ENCODE measurements around the gene KIT.

The KIT gene

DNA sequence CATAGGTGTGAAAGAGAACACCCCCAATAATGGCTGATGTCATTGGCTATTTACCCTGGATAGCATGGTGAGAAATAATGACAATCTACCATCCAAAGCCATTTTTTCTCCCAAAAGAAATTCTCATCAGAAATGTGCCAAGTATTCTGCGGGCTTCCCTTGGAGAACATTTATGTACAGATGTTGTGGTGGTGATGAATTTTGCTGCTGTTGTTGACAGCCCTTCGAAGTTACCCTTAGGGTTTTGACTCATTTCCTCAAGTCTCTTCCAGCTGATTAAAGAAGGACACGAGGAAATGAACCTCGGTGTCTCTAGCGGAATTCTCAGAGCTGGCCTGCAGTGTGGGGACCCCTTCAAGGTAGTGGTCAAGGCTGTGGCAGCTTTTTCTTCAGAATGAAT, 3.4 kb downstream of the KIT start:
- DNase-seq: no peak

DNA sequence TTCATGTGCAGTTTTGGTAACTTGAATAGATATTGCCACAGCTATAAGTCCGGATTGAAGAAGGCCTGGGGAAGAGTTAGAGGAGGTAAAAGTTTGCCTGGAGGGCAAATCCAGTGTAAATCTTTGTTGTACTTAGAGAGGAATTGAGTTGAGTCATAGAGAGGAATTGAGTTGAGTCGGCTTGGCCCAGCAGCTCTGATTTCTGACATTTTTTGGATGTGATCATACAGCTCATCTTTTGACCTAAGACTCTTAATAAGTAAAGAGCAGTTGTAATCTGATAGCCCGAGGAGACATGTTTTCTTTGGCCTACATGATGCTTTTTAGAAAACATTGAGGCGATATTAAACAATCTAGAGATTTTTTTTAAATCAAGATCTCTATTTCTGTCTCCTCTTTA, 3.9 kb downstream of the KIT start:
- DNase-seq: no peak

DNA sequence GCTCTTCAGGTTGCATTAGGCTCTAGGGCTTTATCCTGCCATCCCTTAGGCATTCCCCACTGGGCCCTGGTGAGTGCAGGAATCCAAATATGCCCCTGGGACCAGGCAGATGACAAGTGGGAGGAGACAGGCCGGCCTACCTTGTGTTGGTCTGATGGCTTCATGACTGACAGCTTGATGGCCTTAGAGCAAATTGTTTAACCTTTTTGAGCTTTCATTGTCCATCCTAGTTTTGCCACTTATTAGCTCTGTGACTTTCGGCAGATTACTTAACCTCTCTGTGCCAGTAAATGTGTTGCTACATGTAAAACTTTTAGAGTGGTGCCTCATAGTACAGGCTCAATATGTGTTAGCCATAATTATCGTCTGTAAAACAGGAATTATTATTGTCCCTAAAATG, 4.4 kb downstream of the KIT start:
- DNase-seq: no peak

DNA sequence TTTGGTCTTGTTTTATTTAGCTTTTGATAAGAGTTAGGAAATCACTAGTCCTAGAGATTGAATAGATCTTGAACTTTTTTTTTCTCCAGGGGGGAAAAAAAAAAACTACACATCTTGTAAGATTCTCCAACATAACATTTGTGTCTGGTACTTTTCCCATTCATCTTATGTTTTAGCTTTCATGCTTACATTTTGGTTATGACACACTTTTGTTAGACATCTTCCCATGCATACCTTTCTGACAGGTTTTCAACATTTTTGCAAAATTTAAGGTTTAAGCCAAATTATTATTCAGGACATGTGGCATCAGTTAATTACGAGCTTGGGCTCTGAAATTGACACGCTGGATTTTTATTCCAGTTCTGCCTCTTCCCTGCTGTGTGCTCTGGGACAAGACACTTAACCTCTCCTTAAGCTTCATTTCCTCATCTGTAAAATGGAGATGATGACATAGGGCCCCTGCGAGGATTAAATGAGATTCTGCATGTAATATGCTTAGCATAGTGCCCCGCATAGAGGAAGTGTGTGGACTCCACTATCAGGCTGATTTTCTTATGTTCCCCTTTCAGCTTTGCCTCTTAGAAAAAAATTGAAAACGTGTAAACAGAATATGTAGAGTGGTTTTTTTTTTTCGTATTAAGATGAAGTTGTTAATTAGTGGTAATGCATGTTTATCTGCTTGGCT, 5.3 kb downstream of the KIT start:
- no peak for DNase-seq

DNA sequence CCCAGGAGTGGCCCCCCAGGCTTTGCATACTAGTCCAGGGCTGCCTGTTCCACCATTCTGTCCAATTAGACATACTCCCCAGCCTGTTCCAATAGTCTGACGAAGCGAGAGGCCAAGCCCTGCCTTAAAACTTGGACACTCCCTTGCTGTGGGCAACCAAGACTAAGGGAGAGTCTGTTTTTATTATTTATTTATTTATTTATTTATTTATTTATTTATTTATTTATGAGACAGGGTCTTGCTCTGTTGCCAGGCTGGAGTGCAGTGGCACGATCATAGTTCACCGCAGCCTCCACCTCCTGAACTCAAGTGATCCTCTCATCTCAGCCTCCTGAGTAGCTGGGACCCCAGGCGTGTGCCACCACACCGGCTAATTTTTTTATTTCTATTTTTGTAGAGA, 6.6 kb downstream of the KIT start:
- DNase-seq: no peak

DNA sequence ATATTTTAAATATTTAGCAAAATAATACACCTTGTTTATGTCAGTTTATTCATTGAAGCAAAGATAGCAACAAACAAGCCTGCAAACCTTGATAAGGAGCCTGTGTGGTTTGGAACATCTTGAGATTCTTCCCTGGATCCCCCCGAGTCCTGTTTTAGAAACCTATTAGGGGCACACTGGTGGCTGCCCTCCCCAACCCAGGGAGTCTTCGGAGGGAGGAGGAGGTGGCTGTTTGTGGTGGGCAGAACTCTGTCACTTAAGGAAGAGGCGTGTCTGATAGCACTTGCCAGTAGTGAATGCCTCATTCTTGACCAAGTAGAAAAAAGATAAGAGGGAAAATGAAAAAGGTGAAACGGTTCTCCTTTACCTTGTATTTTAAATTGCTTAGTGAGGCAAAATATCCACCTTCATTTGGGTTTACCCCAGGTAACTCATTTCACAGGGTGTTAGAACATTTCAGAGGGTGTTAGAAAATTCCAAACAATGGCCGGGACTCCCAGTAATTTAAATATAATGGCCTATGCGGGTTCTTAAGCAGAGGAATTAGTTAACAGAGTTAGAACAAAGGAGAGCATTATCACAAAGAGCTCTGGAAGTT, 10.4 kb downstream of the KIT start:
- DNase-seq: no peak

DNA sequence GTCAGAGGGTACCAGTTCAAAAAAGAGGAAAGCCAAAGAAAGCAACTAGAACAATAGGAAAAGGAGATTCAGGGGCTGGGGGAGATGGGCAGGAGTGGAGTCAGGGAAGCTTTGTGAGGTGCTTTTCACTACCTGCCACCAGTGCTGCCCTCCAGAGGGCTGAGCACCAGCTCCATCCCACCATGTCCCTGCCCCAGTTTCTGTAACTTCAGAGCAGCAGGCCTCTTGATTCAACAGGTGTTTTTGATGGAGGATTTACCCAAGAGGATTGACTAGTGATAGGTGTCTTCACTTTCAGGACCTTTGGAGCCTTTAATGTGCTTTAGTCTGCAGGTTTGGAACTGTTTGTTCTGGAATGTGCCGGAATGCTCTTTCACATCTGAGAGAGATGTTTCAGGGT, 12.1 kb downstream of the KIT start:
- no peak for DNase-seq

DNA sequence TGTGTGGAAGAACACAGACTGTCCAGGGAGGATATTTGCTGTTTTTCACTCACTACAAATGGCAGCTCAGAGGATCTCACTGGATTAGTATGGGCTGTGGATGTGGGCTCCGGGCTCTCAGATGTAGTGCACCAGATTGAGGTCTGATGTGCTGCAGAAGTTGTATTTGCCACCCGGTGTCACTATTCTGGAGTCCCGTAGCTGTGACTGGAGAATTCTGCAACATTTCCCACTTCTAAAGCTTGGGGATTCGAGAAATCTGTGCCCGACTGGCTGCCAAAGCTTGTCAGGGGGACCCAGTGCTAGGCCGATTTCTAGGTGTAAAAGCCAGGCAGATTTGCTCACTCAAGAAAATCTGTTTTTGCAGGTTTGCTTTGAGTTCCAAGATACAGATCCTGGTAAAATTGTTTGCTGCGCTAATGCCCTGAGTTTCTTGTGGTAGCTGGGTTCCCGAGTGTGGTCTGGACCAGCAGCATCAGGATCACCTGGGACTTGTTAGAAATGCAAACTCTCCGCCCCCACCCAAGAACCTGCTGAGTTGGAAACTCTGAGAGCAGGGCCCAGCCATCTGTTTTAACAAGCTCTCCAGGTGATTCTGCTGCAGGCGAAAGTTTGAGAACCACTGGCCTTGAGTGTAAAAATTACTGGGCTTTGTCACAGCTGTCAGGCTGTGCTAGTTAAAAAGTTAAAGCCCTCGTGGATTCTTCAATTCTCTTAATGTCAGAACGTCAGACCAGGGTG, 18.1 kb downstream of the KIT start:
- DNase-seq: peak in 1 of 2 experiments; percentile 1

DNA sequence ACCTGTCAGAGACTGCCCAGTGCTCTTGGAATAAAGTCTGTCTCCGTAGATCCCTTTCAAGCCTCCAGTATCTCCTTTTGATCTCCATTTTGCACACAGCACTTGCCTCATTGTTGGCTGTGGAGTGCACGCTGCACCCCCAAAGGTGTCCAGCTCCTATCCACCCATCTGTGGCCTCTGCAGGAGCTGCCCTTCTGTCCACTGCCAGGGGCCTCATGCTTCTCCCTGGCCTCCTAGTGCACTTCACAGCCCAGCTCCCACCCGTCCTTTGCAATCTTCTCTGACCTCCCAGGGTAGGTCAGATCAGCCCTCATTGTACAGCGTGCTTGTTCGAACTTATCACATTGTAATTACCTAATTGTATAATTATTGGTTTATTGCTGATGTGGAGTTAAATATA, 18.9 kb downstream of the KIT start:
- DNase-seq: no peak

DNA sequence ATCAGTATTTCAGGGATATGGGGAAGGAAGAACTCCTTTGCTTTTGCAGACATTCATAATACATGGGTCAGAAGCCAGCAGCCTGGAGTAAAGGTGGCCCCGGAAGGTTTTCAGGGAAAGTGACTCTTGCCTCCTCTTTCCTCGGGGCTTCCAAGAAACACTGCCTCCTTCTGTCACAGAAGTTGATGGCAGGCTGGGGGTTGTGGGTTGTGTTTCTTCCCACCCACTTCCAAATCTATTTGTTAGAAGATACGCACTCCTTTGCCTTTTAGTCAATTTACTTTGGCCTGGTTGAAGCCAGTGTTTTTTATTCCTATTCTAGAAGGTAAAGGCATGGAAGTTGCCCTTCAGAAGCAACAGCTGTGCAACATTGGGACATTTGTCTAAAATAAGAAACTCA, 19.7 kb downstream of the KIT start:
- no peak for DNase-seq

DNA sequence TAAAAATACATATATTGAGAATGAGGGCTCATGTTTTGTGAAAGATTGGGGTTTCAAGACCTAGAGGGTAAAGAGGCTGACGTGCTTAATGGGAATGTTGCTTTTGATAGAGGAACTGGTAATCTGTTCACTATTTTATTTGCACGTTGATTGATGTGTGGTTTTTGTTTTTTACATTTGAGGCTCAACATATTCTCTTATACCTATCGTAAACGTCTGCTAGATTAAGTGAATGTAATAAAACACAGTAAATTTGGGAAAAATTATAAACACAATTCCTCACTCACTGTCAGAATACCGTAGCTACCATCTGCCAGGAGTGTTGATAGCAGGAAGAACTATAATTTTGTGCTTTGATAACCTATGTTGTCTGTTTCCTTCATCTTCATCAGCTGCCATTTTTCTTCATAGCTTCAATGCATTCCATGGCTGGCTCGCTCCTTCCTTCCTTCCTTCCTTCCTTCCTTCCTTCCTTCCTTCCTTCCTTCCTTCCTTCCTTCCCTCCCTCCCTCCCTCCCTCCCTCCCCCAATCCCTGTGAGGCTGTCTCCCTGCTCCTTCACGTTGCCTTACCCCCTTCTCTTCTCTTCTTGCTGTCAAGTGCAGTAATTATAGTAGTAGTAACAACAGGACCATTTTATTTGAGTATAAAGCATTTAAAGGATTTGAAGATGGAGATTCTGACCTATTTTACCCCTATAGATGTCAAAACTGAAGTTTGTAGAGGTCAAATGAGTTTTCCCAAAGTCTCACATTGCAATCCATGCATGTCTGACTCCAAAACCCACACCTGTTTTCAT, 20.3 kb downstream of the KIT start:
- no peak for DNase-seq

DNA sequence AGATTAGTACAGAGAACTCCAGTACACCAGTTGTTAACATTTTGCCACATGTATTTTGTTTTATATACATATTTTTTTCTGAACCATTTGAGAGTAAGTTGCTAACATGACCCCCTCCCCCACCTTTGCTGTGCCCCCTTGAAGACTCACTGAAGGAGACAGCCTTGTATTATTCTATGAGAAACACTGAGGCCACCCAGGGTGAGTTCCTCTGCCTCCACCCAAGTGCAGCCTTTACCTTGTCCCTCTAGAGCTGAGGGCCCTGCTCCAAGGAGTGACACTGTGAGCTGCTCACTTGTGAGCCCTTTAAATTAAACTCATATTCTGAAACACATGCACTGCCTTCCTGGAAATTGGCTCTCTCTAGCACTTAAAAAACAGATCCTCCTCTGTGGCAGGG, 21.1 kb downstream of the KIT start:
- no peak for DNase-seq

DNA sequence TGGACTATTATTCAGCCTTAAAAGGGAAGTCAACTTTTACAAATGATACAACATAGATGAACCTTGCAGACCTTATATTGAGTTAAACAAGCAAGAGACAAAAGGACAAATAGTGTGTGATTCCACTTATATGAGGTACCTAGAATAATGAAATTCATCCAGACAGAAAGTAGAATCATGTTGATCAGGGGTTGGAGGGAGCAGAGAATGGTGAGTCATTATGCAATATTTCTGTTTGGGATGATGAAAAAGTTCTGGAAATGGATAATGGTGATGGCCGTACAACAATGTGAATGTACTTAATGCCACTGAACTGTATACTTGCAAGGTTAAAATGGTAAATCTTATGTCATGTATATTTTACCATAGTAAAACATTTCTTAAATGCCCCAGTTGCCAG, 22.1 kb downstream of the KIT start:
- DNase-seq: no peak

DNA sequence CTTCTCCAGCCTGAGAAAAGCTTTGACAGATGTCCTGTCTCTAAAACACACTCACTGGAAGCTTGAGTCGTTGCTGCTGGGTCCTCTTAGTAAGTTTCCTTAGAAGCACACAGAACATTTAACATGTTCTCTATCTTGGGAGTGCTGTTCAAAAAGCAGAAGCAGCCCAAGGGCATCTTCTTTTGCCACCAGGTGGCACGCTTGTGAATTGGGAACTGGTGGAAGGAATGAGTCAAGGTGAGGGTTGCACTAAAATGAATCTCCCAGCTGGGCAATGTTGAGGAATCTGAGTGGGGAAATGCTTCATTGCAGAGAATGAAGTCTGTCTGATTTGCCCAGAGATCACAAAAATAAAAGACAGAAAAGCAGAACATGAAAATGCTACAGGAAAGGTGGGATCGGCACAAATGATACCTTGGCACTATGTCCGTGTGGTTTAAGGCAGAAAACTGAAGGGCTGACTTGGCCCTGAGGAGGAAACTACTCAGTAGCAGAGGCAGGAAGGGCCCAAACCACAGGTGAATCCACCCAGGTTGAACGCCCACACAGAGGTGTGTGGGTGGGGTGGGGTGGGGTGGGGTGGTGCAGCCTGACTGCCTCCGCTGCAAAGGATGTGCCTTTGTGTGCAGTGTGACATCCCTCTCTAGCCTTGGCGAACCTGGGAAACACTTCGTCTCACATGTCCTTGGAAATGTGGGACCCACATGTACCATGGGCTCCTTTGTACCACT, 26.0 kb downstream of the KIT start:
- DNase-seq: peak in 1 of 2 experiments; percentile 27

DNA sequence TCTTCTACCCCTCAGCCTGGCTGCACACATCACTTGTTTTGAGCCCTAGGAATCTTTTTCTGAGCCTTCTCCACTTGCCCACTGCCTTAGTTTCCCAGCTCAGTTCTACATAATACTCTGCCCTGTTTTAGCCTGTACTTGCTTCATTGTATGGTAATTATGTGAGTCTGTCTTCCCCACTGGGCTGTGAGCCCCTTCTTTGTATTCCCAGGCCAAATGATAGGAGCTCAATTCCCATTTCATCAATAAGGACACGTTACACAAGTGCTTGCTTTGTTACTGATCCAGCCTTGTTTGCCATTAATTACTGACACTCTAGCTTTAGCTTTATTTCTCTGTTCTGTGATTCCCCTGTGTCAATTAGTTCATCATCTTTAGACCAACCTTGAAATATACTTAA, 28.1 kb downstream of the KIT start:
- no peak for DNase-seq

DNA sequence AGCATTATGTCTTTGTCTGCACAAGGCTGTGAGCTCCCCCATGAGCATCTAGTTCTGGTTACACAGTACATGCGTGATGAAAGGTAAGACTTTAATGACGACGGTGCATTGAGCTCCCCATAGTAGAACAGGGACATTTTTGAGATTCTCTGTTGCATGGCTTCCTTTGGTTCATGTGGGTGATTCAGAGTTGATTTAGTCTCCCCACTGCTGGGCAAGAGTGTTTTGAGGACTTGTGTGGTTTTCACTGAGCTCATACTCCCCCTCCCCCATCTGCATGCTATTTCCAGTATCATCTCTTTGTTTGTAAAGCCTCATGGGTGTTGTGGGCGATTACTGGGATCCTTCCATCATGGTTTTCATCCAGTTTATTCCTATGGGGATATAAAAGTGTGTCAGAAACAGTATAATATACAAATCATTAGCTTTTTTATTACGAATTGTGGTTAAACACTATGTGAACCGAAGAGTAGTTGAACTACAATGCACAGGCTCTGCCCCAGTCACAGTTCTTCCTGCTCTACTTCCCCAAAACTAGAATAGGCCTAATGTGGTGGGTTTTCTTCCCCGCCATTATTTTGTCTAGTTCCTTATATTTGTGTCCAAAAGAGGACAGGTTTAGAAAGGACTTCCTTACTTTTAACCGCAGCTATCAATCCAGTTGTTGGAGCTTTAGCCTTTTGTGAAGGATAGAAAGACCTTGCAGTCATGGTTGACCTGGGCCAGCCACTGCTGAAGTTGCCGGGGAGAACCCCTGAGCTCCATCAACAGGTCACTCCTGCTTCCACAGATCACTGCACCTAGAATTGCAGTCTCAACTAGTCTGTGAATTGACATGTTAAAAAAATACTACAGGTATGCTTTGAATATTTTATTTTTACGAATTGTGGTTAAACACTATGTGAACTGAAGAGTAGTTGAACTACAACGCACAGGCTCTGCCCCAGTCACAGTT, 30.4 kb downstream of the KIT start:
- no peak for DNase-seq

DNA sequence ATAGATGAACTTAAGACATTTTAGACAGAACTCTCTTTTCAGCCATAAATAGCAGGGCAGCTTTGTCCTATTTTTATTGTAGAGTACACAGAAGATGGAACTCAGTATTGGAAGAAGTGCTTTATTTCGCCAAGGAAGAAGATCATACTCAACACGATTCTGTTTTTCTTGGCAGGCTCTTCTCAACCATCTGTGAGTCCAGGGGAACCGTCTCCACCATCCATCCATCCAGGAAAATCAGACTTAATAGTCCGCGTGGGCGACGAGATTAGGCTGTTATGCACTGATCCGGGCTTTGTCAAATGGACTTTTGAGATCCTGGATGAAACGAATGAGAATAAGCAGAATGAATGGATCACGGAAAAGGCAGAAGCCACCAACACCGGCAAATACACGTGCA, 37.6 kb downstream of the KIT start:
- DNase-seq: peak; percentile 37 to 40

DNA sequence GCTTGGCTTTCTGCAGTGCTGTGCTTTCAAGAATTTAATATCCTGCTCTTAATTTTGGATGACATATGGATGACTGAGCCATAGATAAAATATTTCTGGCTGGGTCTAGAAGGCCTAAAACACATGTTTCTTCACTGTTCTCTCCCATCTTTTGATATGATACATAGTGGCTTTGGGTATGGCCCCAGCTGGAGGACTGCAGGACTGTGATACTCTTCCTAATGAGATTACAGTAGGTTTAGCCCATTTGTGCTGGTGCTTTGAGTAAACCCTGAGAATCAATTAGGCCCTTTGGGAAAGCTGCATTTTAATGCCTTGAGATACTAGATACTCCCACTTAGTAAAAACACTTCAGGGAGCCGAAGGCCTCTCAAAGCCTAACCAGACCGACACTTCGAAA, 38.0 kb downstream of the KIT start:
- peak; percentile 69 to 93 for DNase-seq

DNA sequence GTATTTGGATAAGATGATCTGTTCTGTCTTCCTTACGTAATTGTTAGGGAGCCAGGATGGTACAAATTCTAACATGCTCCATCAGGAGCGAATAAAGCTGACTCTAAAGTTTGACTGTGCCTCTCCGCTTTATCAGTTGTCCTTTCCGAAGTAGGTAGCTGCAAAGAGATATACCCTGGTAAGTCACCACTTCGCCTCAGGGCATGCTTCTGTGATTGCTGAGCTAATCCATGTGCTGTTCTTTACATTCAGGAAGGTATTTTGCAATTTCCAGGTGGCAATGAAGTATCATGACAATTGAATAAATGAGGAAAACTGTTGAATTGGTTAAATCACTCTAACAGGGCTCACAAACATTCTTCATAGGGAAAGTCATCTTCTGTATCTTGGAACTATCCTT, 38.9 kb downstream of the KIT start:
- DNase-seq: no peak

DNA sequence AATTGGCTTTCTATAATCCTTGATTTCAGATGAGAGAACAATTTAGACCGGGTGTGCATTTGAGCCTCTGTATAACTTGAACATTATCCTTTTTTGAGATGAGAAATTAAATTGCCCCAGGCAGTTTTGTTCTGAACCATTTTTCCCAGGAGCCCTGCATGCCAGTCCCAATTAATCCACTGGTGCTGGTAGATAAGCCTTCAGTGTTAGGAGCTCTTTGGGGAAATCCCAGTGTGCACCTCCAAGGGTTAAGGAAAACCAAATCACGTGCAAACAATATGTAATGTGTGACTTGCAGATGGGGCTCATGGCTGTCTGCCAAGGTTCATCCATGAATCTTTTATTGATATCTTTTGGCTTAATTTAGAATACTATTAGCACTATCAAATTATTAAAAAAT, 43.2 kb downstream of the KIT start:
- DNase-seq: peak in 1 of 2 experiments; percentile 10

DNA sequence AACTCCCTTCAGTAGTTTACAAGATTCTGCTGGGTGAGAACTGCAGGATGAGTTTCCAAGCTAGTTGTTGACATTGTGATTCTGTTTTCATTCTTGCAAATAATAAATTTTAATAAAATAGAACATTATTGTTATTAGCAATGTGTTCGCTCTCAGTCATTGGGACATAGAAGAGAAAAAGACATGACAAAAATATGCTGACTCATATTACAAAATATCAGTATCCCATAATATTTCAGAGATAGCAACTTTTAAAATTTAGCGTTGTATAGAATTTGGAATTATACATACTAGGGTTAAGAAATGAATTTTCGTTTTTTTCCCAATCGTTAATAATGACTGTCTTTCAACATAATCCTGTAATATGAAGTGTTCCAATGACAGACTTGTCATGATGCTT, 45.4 kb downstream of the KIT start:
- DNase-seq: no peak

DNA sequence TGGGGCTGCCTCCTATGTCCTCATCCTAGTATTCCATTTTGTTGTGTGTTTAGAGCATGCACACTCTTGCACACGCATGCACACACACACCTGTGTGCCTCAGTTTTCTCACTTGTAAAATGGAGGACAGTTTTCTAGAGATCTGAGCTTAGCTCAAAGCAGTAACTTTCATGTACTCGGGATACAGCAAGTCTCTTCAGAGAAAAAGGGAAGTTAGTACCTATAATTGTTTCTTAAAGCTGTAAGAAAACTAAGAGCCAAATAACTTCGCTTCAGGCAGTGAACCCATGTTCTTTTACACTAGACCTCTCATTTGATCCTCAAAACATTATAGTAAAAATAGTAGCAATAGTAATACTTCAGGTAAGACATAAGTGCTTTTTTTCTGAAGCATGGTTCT, 49.6 kb downstream of the KIT start:
- no peak for DNase-seq
